ENCODE data around the gene SMPD2.

The SMPD2 gene

GRCh38 chr6:109461733-109462526 lies 21.4 kb downstream of the SMPD2 start:
- no peak for DNase-seq

- DNase-seq, result peak; percentile 78 to 96 (median 94)
These were observed 25.2 kb downstream of the SMPD2 start for GRCh38 chr6:109465772-109466171.

- DNase-seq, result peak in 1 of 3 experiments; percentile 76
These were observed 25.8 kb downstream of the SMPD2 start for GRCh38 chr6:109466212-109466923.

- DNase-seq, result no peak
These were observed 27.2 kb downstream of the SMPD2 start for GRCh38 chr6:109467696-109468095.

GRCh38 chr6:109469591-109470189 lies 29.2 kb downstream of the SMPD2 start:
- DNase-seq, result no peak

- DNase-seq, result no peak
These were observed 30.7 kb downstream of the SMPD2 start for GRCh38 chr6:109471105-109471810.

- peak in 1 of 3 experiments; percentile 10 for DNase-seq
These were observed 31.8 kb downstream of the SMPD2 start for GRCh38 chr6:109472132-109472995.

- DNase-seq, result no peak
These were observed 32.6 kb downstream of the SMPD2 start for GRCh38 chr6:109473120-109473519.

GRCh38 chr6:109474995-109475394 lies 34.5 kb downstream of the SMPD2 start:
- no peak for DNase-seq

GRCh38 chr6:109475625-109476024 lies 35.1 kb downstream of the SMPD2 start:
- DNase-seq, result no peak

- DNase-seq, result no peak
These were observed 36.7 kb downstream of the SMPD2 start for GRCh38 chr6:109477184-109477583.

- no peak for DNase-seq
These were observed 37.2 kb downstream of the SMPD2 start for GRCh38 chr6:109477725-109478124.

GRCh38 chr6:109478222-109478805 lies 37.8 kb downstream of the SMPD2 start:
- no peak for DNase-seq

GRCh38 chr6:109478841-109479624 lies 38.5 kb downstream of the SMPD2 start:
- no peak for DNase-seq

- no peak for DNase-seq
These were observed 40.5 kb downstream of the SMPD2 start for GRCh38 chr6:109480993-109481480.

- peak; percentile 86 to 93 (median 92) for DNase-seq
These were observed 42.6 kb downstream of the SMPD2 start, which contains the start of gene ZBTB24 for GRCh38 chr6:109482905-109483734. Gene ZBTB24 (minus strand): TSS chr6:109483219. CDS start chr6:109482026, 1,193 bp downstream.

- DNase-seq, result no peak
These were observed 43.2 kb downstream of the SMPD2 start for GRCh38 chr6:109483735-109484057.

- peak in 1 of 3 experiments; percentile 26 for DNase-seq
These were observed 43.6 kb downstream of the SMPD2 start for GRCh38 chr6:109484122-109484521.

- no peak for DNase-seq
These were observed 44.9 kb downstream of the SMPD2 start for GRCh38 chr6:109485266-109485935.
